Natural killer cell (primary cell): ENCODE results near the gene MRPL57. TPM values are rescaled to one million over a fixed set of nuclear protein-coding genes. Genes with fewer than 3 reads are reported as not detected.

ENCODE experiments used
- ATAC-seq, 3 donors: fragments of 150-1000 bp in 2 of 3; fragments of 200-7000 bp in 1 of 3; cut with Tn5 transposase; 1 replicate in 1 of 3; 2 replicates in 2 of 3; pipeline ENCODE4 v1.10.0; 2021; ENCODE audit warnings: mild to moderate bottlenecking in 2 of 3, moderate library complexity in 2 of 3
- DNase-seq, 2 donors: peaks; one replicate each; pipeline versions ENCODE4 v3.0.0 to v3.0.0-alpha.2; 2013 to 2021; ENCODE audit warnings: mixed read lengths in 1 of 2
- H3K27ac ChIP-seq: one replicate; pipeline ENCODE4 v1.5.1; 2013; ENCODE audit warnings: mild to moderate bottlenecking, low read length
- H3K27me3 ChIP-seq: one replicate; pipeline ENCODE4 v1.6.1; 2013; ENCODE audit warnings: low read length; ENCODE audit not compliant: control insufficient read depth, insufficient read depth
- H3K36me3 ChIP-seq: one replicate; pipeline ENCODE4 v1.6.1; 2013; ENCODE audit warnings: low read length; ENCODE audit not compliant: control insufficient read depth, insufficient read depth
- H3K4me1 ChIP-seq: one replicate; pipeline ENCODE4 v1.6.1; 2013; ENCODE audit warnings: low read length; ENCODE audit not compliant: control insufficient read depth, insufficient read depth
- H3K4me3 ChIP-seq: one replicate; pipeline ENCODE4 v1.5.1; 2013; ENCODE audit warnings: low read length
- H3K9me3 ChIP-seq: one replicate; pipeline ENCODE4 v1.6.1; 2013; ENCODE audit warnings: low read length; ENCODE audit not compliant: control insufficient read depth, insufficient read depth
- H3K27ac Mint-ChIP-seq, 2 donors: one replicate each; pipeline ENCODE4 v1.8.0; 2022; ENCODE audit warnings: mild to moderate bottlenecking in 2 of 2, mixed read lengths in 2 of 2, moderate library complexity in 1 of 2
- H3K27me3 Mint-ChIP-seq, 2 donors: one replicate each; pipeline ENCODE4 v1.8.0; 2022; ENCODE audit warnings: low read depth in 2 of 2, mixed read lengths in 2 of 2
- H3K36me3 Mint-ChIP-seq: one replicate; pipeline ENCODE4 v1.8.0; 2022; ENCODE audit warnings: mixed read lengths
- H3K4me1 Mint-ChIP-seq, 2 donors: one replicate each; pipeline ENCODE4 v1.8.0; 2022; ENCODE audit warnings: mixed read lengths in 2 of 2
- H3K4me3 Mint-ChIP-seq: one replicate; pipeline ENCODE4 v1.8.0; 2022; ENCODE audit warnings: mild to moderate bottlenecking, moderate library complexity, mixed read lengths
- H3K9me3 Mint-ChIP-seq, 2 donors: one replicate each; pipeline ENCODE4 v1.8.0; 2022; ENCODE audit warnings: mixed read lengths in 2 of 2
- WGBS: methylation state at CpG from one replicate; pipeline ENCODE4 v1.1.7; 2013; ENCODE audit warnings: missing lambda C conversion rate; ENCODE audit not compliant: insufficient coverage; 5-methylcytosine and 5-hydroxymethylcytosine counted together
- intact Hi-C: fragments of 100-400 bp; cut with micrococcal nuclease; formaldehyde crosslinking; loops from one replicate; pipeline ENCODE4 v1.14.2; 2022
- total RNA-seq, 4 donors: library from RNA; stranded (reverse); fragments of 120-200 nt in 1 of 4; gene quantifications; one replicate each; pipeline versions ENCODE4 v1.2.3 to v1.2.4, GENCODE V29; 2013 to 2022
- TF ChIP-seq, protein P1 (sequence below): fragments of 200-600 bp; IDR thresholded peaks from one replicate; pipeline ENCODE4 v1.8.0; 2022; ENCODE audit warnings: antibody characterized with exemption

MRPL57 gene
- total RNA-seq, 3 donors from 2014 or later (not counting 1 experiment from before 2014, with no cell fraction given) = 7.8 to 9.9 (median 8.3) TPM

DNA sequence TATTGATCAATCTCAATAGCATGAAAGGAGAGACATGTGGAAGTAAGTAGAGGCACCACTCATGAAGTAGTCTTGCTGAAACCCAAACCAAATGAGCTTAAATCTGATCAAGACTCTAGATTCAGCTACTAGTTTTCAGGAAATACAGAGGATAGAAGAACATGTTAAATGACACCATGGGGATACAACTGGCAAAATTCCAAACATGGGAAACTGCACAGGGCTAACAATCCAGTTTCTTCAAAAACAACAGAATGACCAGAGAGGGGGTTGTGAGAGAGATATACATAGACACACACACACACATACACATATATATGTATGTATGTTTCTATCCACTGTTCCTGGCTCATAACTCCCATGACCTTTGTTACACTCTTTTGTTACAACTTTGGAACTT, 44.8 kb downstream of the MRPL57 start:
- TF ChIP-seq, protein P1, sequence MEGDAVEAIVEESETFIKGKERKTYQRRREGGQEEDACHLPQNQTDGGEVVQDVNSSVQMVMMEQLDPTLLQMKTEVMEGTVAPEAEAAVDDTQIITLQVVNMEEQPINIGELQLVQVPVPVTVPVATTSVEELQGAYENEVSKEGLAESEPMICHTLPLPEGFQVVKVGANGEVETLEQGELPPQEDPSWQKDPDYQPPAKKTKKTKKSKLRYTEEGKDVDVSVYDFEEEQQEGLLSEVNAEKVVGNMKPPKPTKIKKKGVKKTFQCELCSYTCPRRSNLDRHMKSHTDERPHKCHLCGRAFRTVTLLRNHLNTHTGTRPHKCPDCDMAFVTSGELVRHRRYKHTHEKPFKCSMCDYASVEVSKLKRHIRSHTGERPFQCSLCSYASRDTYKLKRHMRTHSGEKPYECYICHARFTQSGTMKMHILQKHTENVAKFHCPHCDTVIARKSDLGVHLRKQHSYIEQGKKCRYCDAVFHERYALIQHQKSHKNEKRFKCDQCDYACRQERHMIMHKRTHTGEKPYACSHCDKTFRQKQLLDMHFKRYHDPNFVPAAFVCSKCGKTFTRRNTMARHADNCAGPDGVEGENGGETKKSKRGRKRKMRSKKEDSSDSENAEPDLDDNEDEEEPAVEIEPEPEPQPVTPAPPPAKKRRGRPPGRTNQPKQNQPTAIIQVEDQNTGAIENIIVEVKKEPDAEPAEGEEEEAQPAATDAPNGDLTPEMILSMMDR = no peak
- Histone ChIP-seq H3K36me3 (no peaks in the 10 kb centered on the region), H3K9me3 (no peaks in the 10 kb centered on the region), H3K4me1 (peaks cover 12% of the 10 kb centered on the region), H3K27me3 (peaks cover 5% of the 10 kb centered on the region), H3K4me3 (no peak overlapping the region), H3K27ac (no peak overlapping the region)
- H3K27me3 Mint-ChIP-seq = peaks cover 36 to 60% of the 10 kb centered on the region in 2 donors
- DNase-seq = no peak
- ATAC-seq = no peak
- H3K36me3 Mint-ChIP-seq = peaks cover 11% of the 10 kb centered on the region
- H3K4me3 Mint-ChIP-seq = no peak overlapping the region
- H3K9me3 Mint-ChIP-seq = peaks cover 2 to 7% of the 10 kb centered on the region in 2 donors
- H3K4me1 Mint-ChIP-seq = peaks cover 18 to 19% of the 10 kb centered on the region in 2 donors
- H3K27ac Mint-ChIP-seq = no peak overlapping the region
- intact Hi-C loops = no loop called here

DNA sequence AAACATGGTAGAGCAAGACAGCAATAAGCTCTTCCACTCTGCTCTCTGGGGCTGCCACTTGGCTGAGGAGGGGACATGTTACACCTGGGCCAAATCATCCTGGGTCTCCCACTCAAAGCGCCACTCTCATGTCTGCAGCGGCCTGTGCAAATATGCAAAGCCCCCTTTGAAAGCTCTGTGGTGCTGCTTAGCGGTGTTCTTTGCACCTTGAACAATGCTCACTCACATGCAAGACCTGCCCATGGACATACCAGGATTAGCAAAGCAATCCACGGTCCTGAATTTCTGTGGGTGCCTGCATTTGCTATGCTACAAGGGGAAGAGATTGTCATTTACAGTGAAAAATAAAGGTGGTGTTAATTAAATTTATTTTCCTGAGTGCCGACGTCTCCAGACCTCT, 48.6 kb downstream of the MRPL57 start:
- DNase-seq = no peak
- H3K4me1 Mint-ChIP-seq = no peaks in the 10 kb centered on the region
- TF ChIP-seq, protein P1 = no peak
- Histone ChIP-seq H3K4me3 (no peak overlapping the region), H3K9me3 (no peaks in the 10 kb centered on the region), H3K27me3 (peaks cover 3% of the 10 kb centered on the region), H3K4me1 (peaks cover under 1% of the 10 kb centered on the region), H3K27ac (no peak overlapping the region), H3K36me3 (no peaks in the 10 kb centered on the region)
- H3K9me3 Mint-ChIP-seq = peaks cover 2 to 7% of the 10 kb centered on the region in 2 donors
- H3K27ac Mint-ChIP-seq = no peak overlapping the region
- peaks cover 11% of the 10 kb centered on the region for H3K36me3 Mint-ChIP-seq
- no peak for ATAC-seq
- 93% methylated on average over 5 of the region's 6 CpGs for WGBS
- intact Hi-C loops = no loop called here
- H3K4me3 Mint-ChIP-seq = no peak overlapping the region
- peaks cover 42 to 55% of the 10 kb centered on the region in 2 donors for H3K27me3 Mint-ChIP-seq

DNA sequence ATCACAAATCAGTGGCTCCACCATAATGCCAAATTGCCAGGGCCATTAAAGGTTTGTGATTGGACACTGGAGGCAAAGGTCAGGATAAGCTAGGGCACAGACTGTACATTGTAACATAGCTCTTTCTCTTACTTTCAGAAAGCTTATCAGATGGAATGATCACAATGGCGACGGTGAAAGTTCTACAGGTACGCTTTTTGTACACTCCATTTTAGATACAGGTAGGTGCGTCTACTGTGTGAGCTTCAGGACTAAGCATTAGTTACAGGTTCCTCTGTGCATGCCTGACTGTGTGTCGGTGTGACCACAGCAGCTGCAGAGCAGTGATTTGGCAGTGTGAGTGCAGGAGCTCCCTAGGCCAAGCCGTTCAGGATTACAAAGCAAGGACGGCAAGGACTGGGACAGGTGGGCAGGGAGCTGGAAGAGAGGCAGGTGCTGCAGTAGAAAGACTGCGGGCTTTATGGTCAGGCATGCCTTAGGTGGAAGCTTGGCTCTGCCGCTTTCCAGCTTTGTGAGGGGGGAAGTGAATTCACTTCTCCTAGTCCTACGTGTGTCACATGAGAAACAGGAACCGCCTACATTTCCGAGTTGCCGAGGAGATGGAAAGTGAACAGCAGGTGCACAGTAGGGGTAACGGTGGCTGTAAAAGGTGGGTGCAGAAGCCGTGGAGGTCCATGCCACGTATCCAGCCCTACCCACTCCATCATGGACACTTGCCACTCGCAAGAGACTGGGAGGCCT, 49.6 kb downstream of the MRPL57 start:
- intact Hi-C loops = no loop called here
- Mint-ChIP-seq H3K36me3 (peaks cover 11% of the 10 kb centered on the region), H3K9me3 (peaks cover 2 to 7% of the 10 kb centered on the region in 2 donors), H3K27ac (no peak overlapping the region), H3K27me3 (peaks cover 40 to 51% of the 10 kb centered on the region in 2 donors), H3K4me1 (no peaks in the 10 kb centered on the region), H3K4me3 (no peak overlapping the region)
- no peaks in the 10 kb centered on the region for H3K9me3 ChIP-seq
- WGBS = 94% methylated on average over 17 of the region's 17 CpGs
- H3K36me3 ChIP-seq = no peaks in the 10 kb centered on the region
- H3K4me3 ChIP-seq = no peak overlapping the region
- no peak overlapping the region for H3K27ac ChIP-seq
- ATAC-seq (no peak), DNase-seq (no peak)
- peaks cover 3% of the 10 kb centered on the region for H3K27me3 ChIP-seq
- no peaks in the 10 kb centered on the region for H3K4me1 ChIP-seq
- TF ChIP-seq, protein P1 = no peak

DNA sequence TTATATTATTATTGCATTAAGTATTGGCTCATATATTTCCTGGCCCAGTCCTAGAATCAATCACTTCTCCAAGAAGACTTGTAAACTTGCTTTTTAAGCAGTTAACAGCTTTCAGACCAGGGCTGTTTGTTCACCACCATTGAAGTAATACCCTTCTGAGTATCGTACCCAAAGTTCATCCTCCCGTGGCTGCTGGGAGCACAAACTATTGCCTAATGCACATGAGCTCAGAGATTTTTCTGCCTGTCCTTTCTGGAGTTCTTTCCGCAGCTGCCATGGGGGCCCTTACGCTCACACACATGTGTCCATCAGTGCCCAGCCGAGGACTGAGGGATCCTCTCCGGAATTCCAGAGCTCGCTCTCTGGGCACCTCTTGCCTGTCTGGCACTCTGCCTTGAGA, 51.5 kb downstream of the MRPL57 start:
- Mint-ChIP-seq H3K4me1 (no peaks in the 10 kb centered on the region), H3K36me3 (no peaks in the 10 kb centered on the region), H3K9me3 (no peaks in the 10 kb centered on the region), H3K4me3 (no peak overlapping the region), H3K27me3 (peaks cover 27 to 32% of the 10 kb centered on the region in 2 donors), H3K27ac (no peak overlapping the region)
- Histone ChIP-seq H3K4me3 (no peak overlapping the region), H3K4me1 (no peaks in the 10 kb centered on the region), H3K36me3 (no peaks in the 10 kb centered on the region), H3K27me3 (no peaks in the 10 kb centered on the region), H3K27ac (no peak overlapping the region), H3K9me3 (no peaks in the 10 kb centered on the region)
- intact Hi-C loops = no loop called here
- TF ChIP-seq, protein P1 = no peak
- DNase-seq (no peak), ATAC-seq (no peak)
- WGBS = 97% methylated on average over 7 of the region's 7 CpGs
